Measurements from ENCODE around the gene MVP. TPM values are rescaled to one million over a fixed set of nuclear protein-coding genes. Genes with fewer than 3 reads are reported as not detected.
"Not testable (repeated sequence)": the region's sequence is repeated elsewhere in the genome, so short reads cannot be mapped to it uniquely, and the experiment has no call there.

Gene MVP
- total RNA-seq, 1 donor from 2014 or later = 13.1 TPM

GRCh38 chr16:29878172-29878571, 57.9 kb downstream of the MVP start:
- no peak for DNase-seq (ENCODE audit: low spot score in 2 of 2, unreplicated experiment in 2 of 2)
- Mint-ChIP-seq H3K9me3 (no peaks in the 10 kb centered on the region), H3K27me3 (ENCODE audit: low read depth) (peaks cover 52% of the 10 kb centered on the region), H3K36me3 (peaks cover 4% of the 10 kb centered on the region), H3K4me3 (no peak overlapping the region), H3K27ac (no peak overlapping the region), H3K4me1 (peaks cover 5% of the 10 kb centered on the region)
- TF ChIP-seq CTCF (IDR thresholded peaks at IDR 0.05; ENCODE audit: unreplicated experiment) = no peak

- no peak overlapping the region for H3K4me3 Mint-ChIP-seq
- no peak for TF ChIP-seq CTCF (IDR thresholded peaks at IDR 0.05; ENCODE audit: unreplicated experiment)
- H3K27ac Mint-ChIP-seq = no peak overlapping the region
- peaks cover 5% of the 10 kb centered on the region for H3K4me1 Mint-ChIP-seq
- peaks cover 4% of the 10 kb centered on the region for H3K36me3 Mint-ChIP-seq
- peaks cover 34% of the 10 kb centered on the region for H3K27me3 Mint-ChIP-seq (ENCODE audit: low read depth)
- no peak for DNase-seq (ENCODE audit: low spot score in 2 of 2, unreplicated experiment in 2 of 2)
- H3K9me3 Mint-ChIP-seq = no peaks in the 10 kb centered on the region
Measured at GRCh38 chr16:29881050-29881449, 60.8 kb downstream of the MVP start.

- Mint-ChIP-seq H3K36me3 (no peaks in the 10 kb centered on the region), H3K4me3 (no peak overlapping the region), H3K27me3 (ENCODE audit: low read depth) (peaks cover 8% of the 10 kb centered on the region), H3K9me3 (no peaks in the 10 kb centered on the region), H3K27ac (no peak overlapping the region), H3K4me1 (no peaks in the 10 kb centered on the region)
- no peak for TF ChIP-seq CTCF (IDR thresholded peaks at IDR 0.05; ENCODE audit: unreplicated experiment)
- no peak for DNase-seq (ENCODE audit: low spot score in 2 of 2, unreplicated experiment in 2 of 2)
Measured at GRCh38 chr16:29883987-29884386, 63.7 kb downstream of the MVP start.

- not testable (repeated sequence) for H3K36me3 Mint-ChIP-seq; H3K9me3 Mint-ChIP-seq; H3K4me3 Mint-ChIP-seq; H3K4me1 Mint-ChIP-seq; DNase-seq (ENCODE audit: low spot score in 2 of 2, unreplicated experiment in 2 of 2); H3K27me3 Mint-ChIP-seq (ENCODE audit: low read depth); H3K27ac Mint-ChIP-seq
Measured at GRCh38 chr16:29889372-29889771, 69.1 kb downstream of the MVP start.

- no peak for TF ChIP-seq CTCF (IDR thresholded peaks at IDR 0.05; ENCODE audit: unreplicated experiment)
- no peaks in the 10 kb centered on the region for H3K27me3 Mint-ChIP-seq (ENCODE audit: low read depth)
- no peak for DNase-seq (ENCODE audit: low spot score in 2 of 2, unreplicated experiment in 2 of 2)
- no peak overlapping the region for H3K27ac Mint-ChIP-seq
- H3K4me3 Mint-ChIP-seq = no peak overlapping the region
- no peaks in the 10 kb centered on the region for H3K4me1 Mint-ChIP-seq
- H3K9me3 Mint-ChIP-seq = no peaks in the 10 kb centered on the region
- no peaks in the 10 kb centered on the region for H3K36me3 Mint-ChIP-seq
Measured at GRCh38 chr16:29891525-29892457, 71.5 kb downstream of the MVP start.

- no peaks in the 10 kb centered on the region for H3K9me3 Mint-ChIP-seq
- H3K36me3 Mint-ChIP-seq = no peaks in the 10 kb centered on the region
- DNase-seq (ENCODE audit: low spot score in 2 of 2, unreplicated experiment in 2 of 2) = no peak
- no peak for TF ChIP-seq CTCF (IDR thresholded peaks at IDR 0.05; ENCODE audit: unreplicated experiment)
- peaks cover 3% of the 10 kb centered on the region for H3K27me3 Mint-ChIP-seq (ENCODE audit: low read depth)
- H3K4me3 Mint-ChIP-seq = no peak overlapping the region
- H3K4me1 Mint-ChIP-seq = peaks cover 3% of the 10 kb centered on the region
- no peak overlapping the region for H3K27ac Mint-ChIP-seq
Measured at GRCh38 chr16:29892458-29892813, 72.2 kb downstream of the MVP start.

All from mesothelial cell of epicardium (in vitro differentiated cells).